Prostate gland (tissue), 2 donors: ENCODE data around the gene ABCC8. TPM values are rescaled to one million over a fixed set of nuclear protein-coding genes. Genes with fewer than 3 reads are reported as not detected.

Experiments used
- DNase-seq: peaks from one replicate; pipeline ENCODE4 v3.0.0-alpha.2; 2019; ENCODE audit warnings: low spot score
- H3K27ac ChIP-seq, 2 donors: fragments of 200-600 bp; sonication (generic); 2 replicates each; pipeline ENCODE4 v1.5.1; 2017 to 2019
- H3K27me3 ChIP-seq: fragments of 200-600 bp; sonication (generic); replicated peaks from 2 replicates; pipeline ENCODE4 v1.5.1; 2019; ENCODE audit not compliant: insufficient read depth
- H3K36me3 ChIP-seq, 2 donors: fragments of 200-600 bp; sonication (generic); 1 replicate in 1 of 2; 2 replicates in 1 of 2; pipeline versions ENCODE4 v1.5.1 to v1.8.1; 2017 to 2019
- H3K4me1 ChIP-seq: fragments of 200-600 bp; sonication (generic); replicated peaks from 2 replicates; pipeline ENCODE4 v1.5.1; 2019
- H3K4me3 ChIP-seq, 2 donors: fragments of 200-600 bp; sonication (generic); 2 replicates each; pipeline ENCODE4 v1.5.1; 2017 to 2019
- H3K9me3 ChIP-seq: fragments of 200-600 bp; sonication (generic); 2 replicates; pipeline ENCODE4 v1.5.1; 2017
- CTCF ChIP-seq, 4 experiments: fragments of 200-600 bp in 2 of 4; fragments of 450-650 bp in 2 of 4; sonication (generic) in 2 of 4; IDR thresholded peaks; 1 replicate in 3 of 4; 2 replicates in 1 of 4; pipeline ENCODE4 v1.5.1; 2016 to 2019; ENCODE audit warnings: antibody characterized with exemption in 4 of 4, mild to moderate bottlenecking in 2 of 4, moderate library complexity in 2 of 4
- POLR2A ChIP-seq: fragments of 450-650 bp; IDR thresholded peaks from one replicate; pipeline ENCODE4 v1.6.1; 2016; ENCODE audit warnings: antibody characterized with exemption, mild to moderate bottlenecking
- POLR2AphosphoS5 ChIP-seq: sonication (generic); formaldehyde crosslinking; IDR thresholded peaks from one replicate; pipeline ENCODE4 v1.6.1; 2017; ENCODE audit warnings: antibody characterized with exemption
- WGBS: methylation state at CpG from one replicate; pipeline ENCODE4 v1.1.5; 2018; 5-methylcytosine and 5-hydroxymethylcytosine counted together
- intact Hi-C: fragments of 100-400 bp; cut with DNase I; formaldehyde crosslinking; loops from one replicate; pipeline ENCODE4 v1.14.2; 2022
- total RNA-seq, 2 donors: library from RNA; depleted of rRNA; stranded (reverse); fragments of >200 nt; gene quantifications; one replicate each; pipeline ENCODE4 v1.1.0, GENCODE V29; 2016

The ABCC8 gene
- total RNA-seq, 2 donors from 2014 or later, result 5.7 to 10.2 TPM

DNA sequence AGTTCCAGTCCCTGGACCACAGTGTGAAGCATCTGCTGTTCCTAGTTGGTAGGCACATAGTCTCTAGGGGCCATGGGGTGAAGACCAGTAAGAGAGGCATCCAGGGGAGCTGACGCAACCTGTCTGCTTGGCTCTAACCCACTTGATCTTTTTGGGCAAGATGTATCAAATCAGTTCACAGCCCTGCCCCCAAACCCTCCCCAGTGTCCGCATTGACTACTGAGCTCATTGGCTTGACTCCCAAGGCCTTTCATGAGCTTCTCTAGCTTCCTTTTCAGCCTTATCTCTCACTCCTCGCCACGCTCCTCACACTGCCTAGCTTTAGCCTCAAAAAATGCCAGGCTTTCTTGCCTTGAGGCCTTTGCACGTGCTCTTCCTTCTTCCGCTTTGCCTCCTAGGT lies 29.7 kb upstream of the ABCC8 start:
- Histone ChIP-seq H3K4me3 (no peak overlapping the region), H3K27ac (no peak overlapping the region), H3K4me1 (no peaks in the 10 kb centered on the region), H3K9me3 (no peaks in the 10 kb centered on the region), H3K27me3 (no peaks in the 10 kb centered on the region), H3K36me3 (no peaks in the 10 kb centered on the region)
- intact Hi-C loops, result loop anchor here (10.0 kb wide), 1 partner anchor 272 kb away; no protein-coding TSS in a partner anchor
- no peak for DNase-seq
- WGBS, result 85% methylated on average over 6 of the region's 6 CpGs
- TF ChIP-seq POLR2AphosphoS5, result no peak
- TF ChIP-seq POLR2A, result no peak
- no peak for TF ChIP-seq CTCF (IDR thresholded peaks at IDR 0.05)

GRCh38 chr11:17505146-17505545 lies 28.5 kb upstream of the ABCC8 start:
- WGBS, result 74% methylated on average over 4 of the region's 4 CpGs
- TF ChIP-seq CTCF (IDR thresholded peaks at IDR 0.05) (no peak), POLR2AphosphoS5 (no peak), POLR2A (no peak)
- Histone ChIP-seq H3K36me3 (no peaks in the 10 kb centered on the region), H3K9me3 (no peaks in the 10 kb centered on the region), H3K27ac (no peak overlapping the region), H3K27me3 (no peaks in the 10 kb centered on the region), H3K4me1 (no peaks in the 10 kb centered on the region), H3K4me3 (no peak overlapping the region)
- intact Hi-C loops, result loop anchor here (10.0 kb wide), 1 partner anchor 270 kb away; no protein-coding TSS in a partner anchor
- DNase-seq, result no peak

GRCh38 chr11:17504330-17505107 lies 27.9 kb upstream of the ABCC8 start:
- peak; percentile 67 for DNase-seq
- Histone ChIP-seq H3K36me3 (no peaks in the 10 kb centered on the region), H3K27ac (no peak overlapping the region), H3K4me3 (no peak overlapping the region), H3K9me3 (no peaks in the 10 kb centered on the region), H3K4me1 (no peaks in the 10 kb centered on the region), H3K27me3 (no peaks in the 10 kb centered on the region)
- intact Hi-C loops, result loop anchor here (1.0 to 10.0 kb wide), 2 partner anchors 120 to 270 kb away; no protein-coding TSS in a partner anchor
- TF ChIP-seq POLR2AphosphoS5 (peak; percentile 57), POLR2A (no peak), CTCF (IDR thresholded peaks at IDR 0.05) (peak; percentile 75 to 92 (median 87))
- 41% methylated on average over 9 of the region's 9 CpGs for WGBS

GRCh38 chr11:17502630-17503029 lies 26.0 kb upstream of the ABCC8 start:
- H3K9me3 ChIP-seq, result no peaks in the 10 kb centered on the region
- WGBS, result 75% methylated on average over 4 of the region's 4 CpGs

More at GRCh38 chr11:17502630-17503029, 26.0 kb upstream of the ABCC8 start:
- no peak for TF ChIP-seq POLR2AphosphoS5
- no peak for TF ChIP-seq CTCF (IDR thresholded peaks at IDR 0.05)
- no peak for TF ChIP-seq POLR2A
- intact Hi-C loops, result loop anchor here (10.0 kb wide), 1 partner anchor 268 kb away; no protein-coding TSS in a partner anchor
- no peak for DNase-seq
- no peak overlapping the region for H3K27ac ChIP-seq
- H3K27me3 ChIP-seq, result no peaks in the 10 kb centered on the region
- H3K4me3 ChIP-seq, result no peak overlapping the region
- no peaks in the 10 kb centered on the region for H3K36me3 ChIP-seq
- no peaks in the 10 kb centered on the region for H3K4me1 ChIP-seq
